ENCODE data around the gene EML6.
A peak's percentile ranks its signal among the peaks of the same experiment; 100 is the strongest.

EML6 gene

DNA sequence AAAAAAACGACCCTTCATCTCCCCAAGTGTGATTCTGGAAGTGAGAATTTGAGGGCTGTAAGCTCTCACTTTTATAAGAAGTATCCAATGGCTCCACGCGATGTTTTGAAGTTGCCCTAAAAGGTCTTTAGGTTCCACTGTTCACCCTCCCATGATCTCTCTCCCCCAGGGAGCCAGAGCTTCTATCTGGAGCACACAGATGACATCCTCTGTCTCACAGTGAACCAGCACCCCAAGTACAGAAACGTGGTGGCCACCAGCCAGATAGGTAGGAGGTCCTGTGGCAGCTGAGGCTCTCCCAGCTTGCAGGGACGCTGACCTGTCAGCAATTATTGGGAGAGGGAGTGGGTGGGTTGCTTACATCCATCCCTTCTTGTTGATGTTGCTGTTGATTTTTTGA is 229.0 kb downstream of the EML6 start:
- no peak overlapping the region for H3K4me3 ChIP-seq (ENCODE audit: low read length)
- TF ChIP-seq, protein P1, sequence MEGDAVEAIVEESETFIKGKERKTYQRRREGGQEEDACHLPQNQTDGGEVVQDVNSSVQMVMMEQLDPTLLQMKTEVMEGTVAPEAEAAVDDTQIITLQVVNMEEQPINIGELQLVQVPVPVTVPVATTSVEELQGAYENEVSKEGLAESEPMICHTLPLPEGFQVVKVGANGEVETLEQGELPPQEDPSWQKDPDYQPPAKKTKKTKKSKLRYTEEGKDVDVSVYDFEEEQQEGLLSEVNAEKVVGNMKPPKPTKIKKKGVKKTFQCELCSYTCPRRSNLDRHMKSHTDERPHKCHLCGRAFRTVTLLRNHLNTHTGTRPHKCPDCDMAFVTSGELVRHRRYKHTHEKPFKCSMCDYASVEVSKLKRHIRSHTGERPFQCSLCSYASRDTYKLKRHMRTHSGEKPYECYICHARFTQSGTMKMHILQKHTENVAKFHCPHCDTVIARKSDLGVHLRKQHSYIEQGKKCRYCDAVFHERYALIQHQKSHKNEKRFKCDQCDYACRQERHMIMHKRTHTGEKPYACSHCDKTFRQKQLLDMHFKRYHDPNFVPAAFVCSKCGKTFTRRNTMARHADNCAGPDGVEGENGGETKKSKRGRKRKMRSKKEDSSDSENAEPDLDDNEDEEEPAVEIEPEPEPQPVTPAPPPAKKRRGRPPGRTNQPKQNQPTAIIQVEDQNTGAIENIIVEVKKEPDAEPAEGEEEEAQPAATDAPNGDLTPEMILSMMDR (conservative IDR thresholded peaks at IDR 0.05; ENCODE audit: low read depth, low read length) = no peak
- no peak for DNase-seq (ENCODE audit: low read depth)

- no peak overlapping the region for H3K4me3 ChIP-seq (ENCODE audit: low read length)
- no peak for DNase-seq (ENCODE audit: low read depth)
- TF ChIP-seq, protein P1 (conservative IDR thresholded peaks at IDR 0.05; ENCODE audit: low read depth, low read length) = no peak
Observed at GRCh38 chr2:54952978-54953456, 229.6 kb downstream of the EML6 start.

DNA sequence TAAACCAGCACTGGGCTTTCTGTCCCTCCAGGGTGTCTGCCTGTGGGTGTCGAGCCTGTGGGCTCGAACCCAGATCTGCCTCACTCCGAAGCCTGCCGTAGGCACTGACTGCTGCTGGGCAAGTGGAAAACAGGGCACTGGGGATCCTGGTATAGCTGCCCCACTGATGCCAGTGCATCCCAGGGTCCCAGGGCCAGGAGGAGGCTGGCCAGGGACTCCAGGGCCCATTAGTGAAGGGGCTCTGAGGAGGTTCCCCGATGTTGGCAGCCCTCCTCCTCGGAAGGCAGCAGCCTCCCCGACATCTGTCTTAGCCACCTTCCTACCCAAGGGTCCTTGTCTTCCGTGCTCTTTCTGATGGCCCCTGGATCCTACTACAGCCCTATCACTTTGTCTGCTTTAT is 230.7 kb downstream of the EML6 start:
- TF ChIP-seq, protein P1 (conservative IDR thresholded peaks at IDR 0.05; ENCODE audit: low read depth, low read length) = no peak
- DNase-seq (ENCODE audit: low read depth) = no peak
- no peak overlapping the region for H3K4me3 ChIP-seq (ENCODE audit: low read length)

GRCh38 chr2:54954705-54955357 is 231.4 kb downstream of the EML6 start:
- no peak for DNase-seq (ENCODE audit: low read depth)
- TF ChIP-seq, protein P1 (conservative IDR thresholded peaks at IDR 0.05; ENCODE audit: low read depth, low read length) = no peak
- H3K4me3 ChIP-seq (ENCODE audit: low read length) = no peak overlapping the region

DNA sequence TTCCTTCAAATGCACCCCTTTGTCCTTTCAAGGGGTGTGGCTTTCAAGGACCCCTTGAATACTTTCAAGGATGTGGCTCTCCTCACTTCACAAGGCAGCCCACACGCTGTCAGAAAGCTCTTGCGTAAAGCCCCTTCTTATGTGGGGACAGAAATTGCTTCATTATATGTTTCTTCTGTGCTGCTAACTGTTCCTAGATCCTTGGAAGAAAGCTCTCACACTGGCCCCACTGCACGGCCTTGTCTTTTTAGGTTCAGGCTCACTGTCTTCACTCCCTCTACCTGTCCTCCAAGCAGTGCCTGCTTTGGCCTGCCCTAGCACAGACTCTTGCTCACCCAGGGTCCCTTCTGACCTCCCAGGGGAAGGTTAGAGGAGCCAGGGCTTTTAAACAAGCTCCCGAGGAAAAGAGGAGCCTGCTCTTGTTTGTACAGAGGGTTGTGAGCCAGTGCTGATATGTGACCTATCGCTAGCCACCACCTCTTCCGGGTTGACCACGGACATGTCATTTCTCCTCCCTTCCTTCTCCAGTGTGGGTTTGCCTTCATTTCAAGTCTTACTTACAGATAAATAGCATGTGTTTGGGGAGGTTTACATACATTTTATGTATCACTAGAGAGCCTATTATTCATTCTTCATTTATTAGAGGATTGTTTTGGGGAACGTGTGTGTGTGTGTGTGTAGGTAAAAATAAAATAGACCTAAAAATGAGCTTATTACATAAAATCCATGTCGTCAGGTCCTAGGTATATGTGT is 232.1 kb downstream of the EML6 start:
- H3K4me3 ChIP-seq (ENCODE audit: low read length) = no peak overlapping the region
- DNase-seq (ENCODE audit: low read depth) = no peak
- TF ChIP-seq, protein P1 (conservative IDR thresholded peaks at IDR 0.05; ENCODE audit: low read depth, low read length) = no peak

DNA sequence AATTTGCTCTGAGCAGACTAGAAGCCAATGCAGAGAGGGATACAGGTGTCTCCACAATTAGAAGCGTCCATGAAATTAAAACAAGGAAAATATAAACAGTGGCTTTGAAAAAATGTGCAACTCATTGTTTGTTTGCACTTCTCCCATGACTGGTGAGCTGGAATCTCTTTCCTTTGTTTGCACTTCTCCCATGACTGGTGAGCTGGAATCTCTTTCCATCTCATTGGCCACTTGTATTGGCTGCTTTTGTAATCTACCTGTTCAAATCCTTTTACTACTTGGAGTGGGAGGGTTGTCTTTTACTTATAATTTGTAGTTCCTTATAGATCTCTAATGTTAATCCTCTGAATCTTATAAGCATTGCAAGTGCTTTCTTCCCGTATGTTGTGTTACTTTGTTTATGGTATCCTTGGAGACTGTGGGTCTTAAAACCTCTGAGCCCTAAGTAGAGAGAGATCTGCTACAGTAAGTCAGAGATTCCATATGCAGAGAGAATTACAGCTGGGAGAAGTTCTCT is 232.7 kb downstream of the EML6 start:
- TF ChIP-seq, protein P1 (conservative IDR thresholded peaks at IDR 0.05; ENCODE audit: low read depth, low read length) = no peak
- peak; percentile 76 for DNase-seq (ENCODE audit: low read depth)
- no peak overlapping the region for H3K4me3 ChIP-seq (ENCODE audit: low read length)

All from retinal pigment epithelial cell (primary cell).